Measurements from ENCODE around the gene LASP1. TPM values are rescaled to one million over a fixed set of nuclear protein-coding genes. Genes with fewer than 3 reads are reported as not detected.

The LASP1 gene
- total RNA-seq, 4 donors from 2014 or later: 44.3 to 66.0 (median 51.9) TPM

GRCh38 chr17:38848557-38848891 is 21.3 kb upstream of the LASP1 start:
- Histone ChIP-seq H3K9me3 (no peaks in the 10 kb centered on the region), H3K4me1 (peaks cover 8 to 42% (median 23%) of the 10 kb centered on the region in 3 donors), H3K27me3 (no peaks in the 10 kb centered on the region), H3K36me3 (peaks cover 20 to 67% (median 42%) of the 10 kb centered on the region in 3 donors), H3K4me3 (no peak overlapping the region), H3K27ac (no peak overlapping the region)
- no peak for DNase-seq
- intact Hi-C loops (cut with DNase I): no loop called here
- TF ChIP-seq POLR2A (IDR thresholded peaks at IDR 0.05) (no peak), CTCF (IDR thresholded peaks at IDR 0.05) (no peak)
- 100% methylated on average over 1 of the region's 1 CpG for WGBS, 2 donors

GRCh38 chr17:38848939-38849605 is 20.8 kb upstream of the LASP1 start:
- Histone ChIP-seq H3K9me3 (no peaks in the 10 kb centered on the region), H3K27me3 (no peaks in the 10 kb centered on the region), H3K4me1 (peaks cover 8 to 44% (median 23%) of the 10 kb centered on the region in 3 donors), H3K4me3 (no peak overlapping the region), H3K27ac (no peak overlapping the region), H3K36me3 (peaks cover 20 to 67% (median 42%) of the 10 kb centered on the region in 3 donors)
- no peak for TF ChIP-seq CTCF (IDR thresholded peaks at IDR 0.05)
- DNase-seq: no peak
- 80 to 81% methylated on average over 12 to 16 of the region's 16 CpGs for WGBS, 2 donors
- intact Hi-C loops (cut with DNase I): no loop called here

GRCh38 chr17:38850374-38850773 is 19.5 kb upstream of the LASP1 start:
- intact Hi-C loops (cut with DNase I): no loop called here
- no peaks in the 10 kb centered on the region for H3K9me3 ChIP-seq
- 63 to 72% methylated on average over 7 of the region's 7 CpGs for WGBS, 2 donors
- peaks cover 8 to 43% (median 23%) of the 10 kb centered on the region in 3 donors for H3K4me1 ChIP-seq
- TF ChIP-seq POLR2A (IDR thresholded peaks at IDR 0.05): no peak
- TF ChIP-seq CTCF (IDR thresholded peaks at IDR 0.05): no peak
- H3K27ac ChIP-seq: no peak overlapping the region
- DNase-seq: no peak
- H3K27me3 ChIP-seq: no peaks in the 10 kb centered on the region
- peaks cover 20 to 67% (median 42%) of the 10 kb centered on the region in 3 donors for H3K36me3 ChIP-seq
- peak overlapping the region in 1 of 4 donors; percentile 7 for H3K4me3 ChIP-seq

GRCh38 chr17:38851434-38851833 is 18.4 kb upstream of the LASP1 start:
- H3K9me3 ChIP-seq: no peaks in the 10 kb centered on the region
- H3K36me3 ChIP-seq: peaks cover 20 to 65% (median 42%) of the 10 kb centered on the region in 3 donors
- peak overlapping the region; percentile 59 to 78 (median 65) for H3K4me3 ChIP-seq
- intact Hi-C loops (cut with DNase I): no loop called here
- no peak for DNase-seq
- H3K27ac ChIP-seq: peak overlapping the region in 2 of 4 donors; percentile 86 to 90
- 18 to 23% methylated on average over 2 of the region's 2 CpGs for WGBS, 2 donors
- TF ChIP-seq POLR2A (IDR thresholded peaks at IDR 0.05) (no peak), CTCF (IDR thresholded peaks at IDR 0.05) (no peak)
- no peaks in the 10 kb centered on the region for H3K27me3 ChIP-seq
- H3K4me1 ChIP-seq: peaks cover 8 to 43% (median 23%) of the 10 kb centered on the region in 3 donors

GRCh38 chr17:38852771-38853291 is 17.0 kb upstream of the LASP1 start:
- Histone ChIP-seq H3K4me1 (peaks cover 8 to 47% (median 23%) of the 10 kb centered on the region in 3 donors), H3K36me3 (peaks cover 16 to 51% (median 36%) of the 10 kb centered on the region in 3 donors), H3K27ac (peak overlapping the region; percentile 82 to 98 (median 88)), H3K9me3 (no peaks in the 10 kb centered on the region), H3K4me3 (peak overlapping the region; percentile 59 to 78 (median 65)), H3K27me3 (no peaks in the 10 kb centered on the region)
- no peak for DNase-seq
- 0 to 1% methylated on average over 19 of the region's 19 CpGs for WGBS, 2 donors
- intact Hi-C loops (cut with DNase I): no loop called here
- no peak for TF ChIP-seq CTCF (IDR thresholded peaks at IDR 0.05)
- no peak for TF ChIP-seq POLR2A (IDR thresholded peaks at IDR 0.05)

All from esophagus squamous epithelium (tissue), 5 donors.